HepG2 (cell line): ENCODE data around the gene CHEK2. TPM values are rescaled to one million over a fixed set of nuclear protein-coding genes. Genes with fewer than 3 reads are reported as not detected.

ENCODE experiments used
- ATRX ChIP-seq: sonication (generic); formaldehyde crosslinking; IDR thresholded peaks from 2 replicates; pipeline ENCODE4 v1.4.0; 2020; ENCODE audit warnings: missing genetic modification reagents, borderline replicate concordance
- CENPT ChIP-seq: sonication (generic); formaldehyde crosslinking; IDR thresholded peaks from 2 replicates; pipeline ENCODE4 v1.8.0; 2022; ENCODE audit warnings: low read depth, mild to moderate bottlenecking, moderate library complexity, missing genetic modification reagents
- DDIT3 ChIP-seq: sonication (generic); formaldehyde crosslinking; IDR thresholded peaks from 2 replicates; pipeline ENCODE4 v1.4.0; 2020; ENCODE audit warnings: mild to moderate bottlenecking, missing genetic modification reagents
- DMAP1 ChIP-seq: IDR thresholded peaks from 2 replicates; pipeline ENCODE4 v1.6.1; 2016
- DRAP1 ChIP-seq: IDR thresholded peaks from 2 replicates; pipeline ENCODE4 v1.6.1; 2016; ENCODE audit warnings: missing genetic modification reagents, missing compliant biosample characterization
- ELF1 ChIP-seq: sonication (generic); formaldehyde crosslinking; IDR thresholded peaks from 2 replicates; pipeline ENCODE4 v1.4.0; 2020; ENCODE audit warnings: missing genetic modification reagents
- HNRNPLL ChIP-seq: fragments of 200-400 bp; formaldehyde crosslinking; IDR thresholded peaks from 2 replicates; pipeline ENCODE4 v1.6.1; 2017; ENCODE audit warnings: mild to moderate bottlenecking, low read depth, low read length; ENCODE audit not compliant: poor library complexity, severe bottlenecking
- KDM4B ChIP-seq: sonication (generic); formaldehyde crosslinking; IDR thresholded peaks from 2 replicates; pipeline ENCODE4 v1.4.0; 2020; ENCODE audit warnings: missing genetic modification reagents
- POLR2AphosphoS2 ChIP-seq: IDR thresholded peaks from 2 replicates; pipeline ENCODE4 v1.6.1; 2011; ENCODE audit warnings: low read depth, low read length, improper control_type of control experiment
- PRMT3 ChIP-seq: sonication (generic); formaldehyde crosslinking; IDR thresholded peaks from 2 replicates; pipeline ENCODE4 v1.8.1; 2022; ENCODE audit warnings: low read depth, mild to moderate bottlenecking, moderate library complexity, missing genetic modification reagents, borderline replicate concordance
- RAD51 ChIP-seq: fragments of 450-650 bp; IDR thresholded peaks from 2 replicates; pipeline ENCODE4 v1.6.1; 2016; ENCODE audit warnings: borderline replicate concordance
- SP2 ChIP-seq: sonication (generic); formaldehyde crosslinking; IDR thresholded peaks from 2 replicates; pipeline ENCODE4 v1.5.1; 2020; ENCODE audit warnings: mild to moderate bottlenecking, missing genetic modification reagents
- TFDP1 ChIP-seq: IDR thresholded peaks from 2 replicates; pipeline ENCODE4 v1.6.1; 2016; ENCODE audit warnings: missing compliant biosample characterization, missing genetic modification reagents, borderline replicate concordance
- TSC22D2 ChIP-seq: sonication (generic); formaldehyde crosslinking; IDR thresholded peaks from 2 replicates; pipeline ENCODE4 v1.5.1; 2020; ENCODE audit warnings: missing genetic modification reagents, mild to moderate bottlenecking, borderline replicate concordance
- ZBTB4 ChIP-seq: sonication (generic); formaldehyde crosslinking; IDR thresholded peaks from 2 replicates; pipeline ENCODE4 v1.4.0; 2020; ENCODE audit warnings: missing genetic modification reagents, mild to moderate bottlenecking, borderline replicate concordance
- ZBTB7A ChIP-seq: sonication (generic); formaldehyde crosslinking; IDR thresholded peaks from 2 replicates; pipeline ENCODE4 v1.8.0; 2022; ENCODE audit warnings: mild to moderate bottlenecking, missing genetic modification reagents
- ZC3H13 ChIP-seq: sonication (generic); formaldehyde crosslinking; IDR thresholded peaks from 2 replicates; pipeline ENCODE4 v1.8.1; 2023; ENCODE audit warnings: mild to moderate bottlenecking, missing genetic modification reagents, moderate library complexity
- ZKSCAN1 ChIP-seq: fragments of 150-350 bp; IDR thresholded peaks from 2 replicates; pipeline ENCODE4 v1.6.1; 2014; ENCODE audit warnings: low read length
- ZNF317 ChIP-seq: sonication (generic); formaldehyde crosslinking; IDR thresholded peaks from 2 replicates; pipeline ENCODE4 v1.5.0; 2020; ENCODE audit warnings: mild to moderate bottlenecking, missing genetic modification reagents
- ZNF337 ChIP-seq: sonication (generic); formaldehyde crosslinking; IDR thresholded peaks from 2 replicates; pipeline ENCODE4 v1.5.1; 2020; ENCODE audit warnings: missing genetic modification reagents, low read depth, mild to moderate bottlenecking, borderline replicate concordance
- ZNF512B ChIP-seq: sonication (generic); formaldehyde crosslinking; IDR thresholded peaks from 2 replicates; pipeline ENCODE4 v1.5.1; 2020; ENCODE audit warnings: missing genetic modification reagents, mild to moderate bottlenecking, borderline replicate concordance
- ZNF709 ChIP-seq: sonication (generic); formaldehyde crosslinking; IDR thresholded peaks from 2 replicates; pipeline ENCODE4 v1.5.0; 2020; ENCODE audit warnings: mild to moderate bottlenecking, missing genetic modification reagents
- polyA plus RNA-seq, 8 experiments: library from polyadenylated mRNA; depleted of rRNA in 3 of 8; stranded (reverse) in 7 of 8; unstranded in 1 of 8; fragments of >200 nt; fragmentation: Illumina TruSeq in 4 of 8; extraction: Trizol in 4 of 8; gene quantifications; 2 replicates each; pipeline versions ENCODE4 v1.2.1 to v1.2.3, GENCODE V29; 2011 to 2016; ENCODE audit warnings: low read depth in 4 of 8, missing spikeins in 1 of 8, mixed read lengths in 1 of 8; ENCODE audit not compliant: insufficient read depth in 1 of 8
- total RNA-seq, 5 experiments: library from RNA; depleted of rRNA; stranded (reverse); fragments of >200 nt; fragmentation: Illumina TruSeq; extraction: Trizol; gene quantifications; 2 replicates each; pipeline ENCODE4 v1.2.3, GENCODE V29; 2016; ENCODE audit warnings: low read depth in 1 of 5

The CHEK2 gene
- total and polyA plus RNA-seq, 2 of the 13 experiments (the other 11 are each of a cell fraction or from before 2014, with no cell fraction given): 27.0 to 40.5 TPM

- no peak for TF ChIP-seq ZNF512B
- TF ChIP-seq KDM4B: no peak
- TF ChIP-seq TFDP1 (CRISPR knock-in tag): no peak
- peak; percentile 71 for TF ChIP-seq ELF1 (CRISPR knock-in tag)
- no peak for TF ChIP-seq ZNF337 (CRISPR knock-in tag)
- no peak for TF ChIP-seq PRMT3 (CRISPR knock-in tag)
- TF ChIP-seq DMAP1 (CRISPR knock-in tag): no peak
- TF ChIP-seq TSC22D2: 0 out of 2 replicates have a peak, but pooled peaks have one; percentile 28
- no peak for TF ChIP-seq DDIT3 (CRISPR knock-in tag)
- no peak for TF ChIP-seq ZBTB4
- peak; percentile 49 for TF ChIP-seq DRAP1 (CRISPR knock-in tag)
- TF ChIP-seq ZC3H13: no peak
- peak; percentile 62; the same call in 1 of the 2 replicates for TF ChIP-seq ZNF317 (CRISPR knock-in tag)
- no peak for TF ChIP-seq POLR2AphosphoS2
- TF ChIP-seq ATRX (CRISPR knock-in tag): no peak
- no peak for TF ChIP-seq ZNF709 (CRISPR knock-in tag)
- no peak for TF ChIP-seq CENPT (CRISPR knock-in tag)
- TF ChIP-seq RAD51: no peak
- no peak for TF ChIP-seq ZBTB7A (CRISPR knock-in tag)
- no peak for TF ChIP-seq SP2
- no peak for TF ChIP-seq ZKSCAN1
- no peak for TF ChIP-seq HNRNPLL
Observed at GRCh38 chr22:28783786-28784671, 42.4 kb upstream of the CHEK2 start (continued).
